Forelimb muscle (tissue), 1 donor: ENCODE results near the gene ST3GAL4. TPM values are rescaled to one million over a fixed set of nuclear protein-coding genes. Genes with fewer than 3 reads are reported as not detected.
"Not testable (repeated sequence)": the region's sequence is repeated elsewhere in the genome, so short reads cannot be mapped to it uniquely, and the experiment has no call there.

Experiments used
- DNase-seq: peaks from one replicate; pipeline ENCODE4 v3.0.0-alpha.2; 2013; ENCODE audit warnings: low read depth
- polyA plus RNA-seq: library from polyadenylated mRNA; unstranded; fragments of 120-200 nt; gene quantifications from one replicate; pipeline ENCODE4 v1.2.1, GENCODE V29; 2013; ENCODE audit not compliant: insufficient read length

ST3GAL4 gene, protein sequence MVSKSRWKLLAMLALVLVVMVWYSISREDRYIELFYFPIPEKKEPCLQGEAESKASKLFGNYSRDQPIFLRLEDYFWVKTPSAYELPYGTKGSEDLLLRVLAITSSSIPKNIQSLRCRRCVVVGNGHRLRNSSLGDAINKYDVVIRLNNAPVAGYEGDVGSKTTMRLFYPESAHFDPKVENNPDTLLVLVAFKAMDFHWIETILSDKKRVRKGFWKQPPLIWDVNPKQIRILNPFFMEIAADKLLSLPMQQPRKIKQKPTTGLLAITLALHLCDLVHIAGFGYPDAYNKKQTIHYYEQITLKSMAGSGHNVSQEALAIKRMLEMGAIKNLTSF
- polyA plus RNA-seq = 27.2 TPM

DNA sequence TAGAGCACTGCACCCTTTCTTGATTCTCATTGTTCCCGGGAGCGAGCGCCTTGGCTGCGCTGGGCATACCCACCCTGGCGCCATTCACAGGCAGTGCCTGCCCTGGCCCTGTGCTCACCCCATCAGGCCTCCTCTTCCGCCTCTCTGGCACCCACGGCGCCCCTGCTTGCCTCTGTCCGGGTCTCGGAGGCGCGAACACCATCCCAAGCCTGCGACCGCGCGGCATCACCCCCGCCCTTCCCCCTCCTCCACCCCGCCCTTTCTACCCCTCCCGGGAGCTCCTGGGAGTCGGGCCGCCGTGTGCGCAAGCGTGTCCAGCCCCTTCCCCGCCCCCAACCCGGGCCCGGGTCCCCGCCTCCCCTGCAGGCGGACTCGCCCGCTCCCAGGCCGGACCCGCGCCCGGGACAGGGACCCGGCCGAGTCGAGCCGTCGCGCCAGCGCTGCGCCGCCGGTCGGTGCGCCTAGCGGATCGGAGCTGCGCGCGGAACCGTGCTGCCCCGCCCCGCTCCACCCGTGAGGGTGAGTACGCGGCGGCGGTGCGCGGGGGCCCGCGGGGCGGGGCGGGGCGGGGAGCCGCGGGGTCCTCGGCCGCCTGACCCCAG lies at the start of gene ST3GAL4:
TSS of gene ST3GAL4 (plus strand) at position 363 of the 602 bp plus-strand sequence. CDS start 50,470 bp downstream, outside the sequence.
- peak; percentile 36 for DNase-seq

DNA sequence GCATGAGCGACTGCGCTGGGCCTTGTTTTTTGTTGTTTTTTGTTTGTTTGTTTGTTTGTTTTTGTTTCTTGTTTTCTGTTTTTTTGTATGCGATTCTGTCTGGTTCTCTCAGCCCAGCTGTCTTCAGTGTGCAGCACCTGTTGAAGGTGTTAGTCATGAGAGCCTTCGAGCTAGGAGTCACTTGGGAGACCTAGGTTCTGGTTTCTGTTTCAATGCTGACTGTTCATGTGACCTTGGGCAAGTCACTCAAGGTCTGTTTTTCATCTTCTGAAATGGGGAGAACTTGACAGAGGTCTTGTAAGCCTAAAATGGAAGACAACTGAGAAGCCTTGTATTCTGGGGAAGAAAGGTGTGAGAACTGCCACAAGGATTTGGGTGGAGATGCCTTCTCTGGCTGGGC lies 49.8 kb upstream of the ST3GAL4 start:
- no peak for DNase-seq

DNA sequence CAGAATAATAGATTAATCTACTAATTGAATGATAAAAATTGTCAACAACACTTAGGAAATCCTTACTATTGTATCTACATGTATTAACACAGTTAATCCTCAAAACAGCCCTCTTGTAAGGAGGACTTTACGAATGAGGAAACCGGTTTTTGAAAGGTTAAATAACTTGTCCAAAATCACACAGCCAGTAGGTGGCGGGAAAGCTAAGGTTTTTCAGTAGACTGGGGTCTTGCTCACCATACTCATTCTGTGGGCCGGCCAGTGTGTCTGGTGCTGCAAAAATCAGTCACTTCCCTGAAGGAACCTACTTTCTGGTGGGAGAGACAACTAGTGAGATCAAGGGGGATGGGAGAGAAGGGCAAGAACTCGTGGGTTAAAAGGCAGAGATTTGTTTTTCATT lies 47.8 kb upstream of the ST3GAL4 start:
- DNase-seq = no peak

DNA sequence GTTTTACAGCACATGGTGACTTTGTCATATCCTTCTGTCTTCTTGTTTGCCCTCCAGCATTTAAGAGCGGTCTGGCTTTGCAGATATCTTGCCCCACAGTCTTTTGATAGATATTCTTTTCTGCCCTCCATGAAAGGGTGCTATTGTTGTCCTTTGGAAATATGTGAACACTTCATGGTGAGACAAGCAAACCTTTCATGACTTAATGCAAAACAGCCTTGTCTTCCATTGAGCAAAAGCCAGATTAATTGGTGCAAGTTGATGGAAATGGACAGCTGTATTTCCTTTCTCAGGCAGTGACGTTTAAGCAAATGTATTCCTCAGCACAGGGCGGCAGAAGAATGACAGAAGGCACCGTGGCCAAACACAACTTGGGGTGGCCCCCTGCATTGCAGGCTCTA lies 47.2 kb upstream of the ST3GAL4 start:
- DNase-seq = no peak

DNA sequence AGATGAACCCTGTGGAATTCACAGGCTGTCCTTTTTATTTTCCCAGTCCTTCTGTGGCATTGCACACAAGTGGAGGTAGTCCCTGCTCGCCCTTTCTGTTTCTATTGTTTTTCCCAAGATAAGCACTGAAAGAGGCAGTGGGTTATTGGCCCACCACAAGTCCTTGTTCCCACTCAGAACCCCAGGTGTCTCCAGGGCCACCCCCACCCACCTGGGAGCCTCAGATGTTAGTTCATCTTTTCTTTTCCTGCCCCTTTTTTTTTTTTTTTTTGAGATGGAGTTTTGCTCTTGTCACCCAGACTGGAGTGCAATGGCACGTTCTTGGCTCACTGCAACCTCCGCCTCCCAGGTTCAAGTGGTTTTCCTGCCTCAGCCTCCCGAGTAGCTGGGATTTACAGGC lies 46.7 kb upstream of the ST3GAL4 start:
- not testable (repeated sequence) for DNase-seq

DNA sequence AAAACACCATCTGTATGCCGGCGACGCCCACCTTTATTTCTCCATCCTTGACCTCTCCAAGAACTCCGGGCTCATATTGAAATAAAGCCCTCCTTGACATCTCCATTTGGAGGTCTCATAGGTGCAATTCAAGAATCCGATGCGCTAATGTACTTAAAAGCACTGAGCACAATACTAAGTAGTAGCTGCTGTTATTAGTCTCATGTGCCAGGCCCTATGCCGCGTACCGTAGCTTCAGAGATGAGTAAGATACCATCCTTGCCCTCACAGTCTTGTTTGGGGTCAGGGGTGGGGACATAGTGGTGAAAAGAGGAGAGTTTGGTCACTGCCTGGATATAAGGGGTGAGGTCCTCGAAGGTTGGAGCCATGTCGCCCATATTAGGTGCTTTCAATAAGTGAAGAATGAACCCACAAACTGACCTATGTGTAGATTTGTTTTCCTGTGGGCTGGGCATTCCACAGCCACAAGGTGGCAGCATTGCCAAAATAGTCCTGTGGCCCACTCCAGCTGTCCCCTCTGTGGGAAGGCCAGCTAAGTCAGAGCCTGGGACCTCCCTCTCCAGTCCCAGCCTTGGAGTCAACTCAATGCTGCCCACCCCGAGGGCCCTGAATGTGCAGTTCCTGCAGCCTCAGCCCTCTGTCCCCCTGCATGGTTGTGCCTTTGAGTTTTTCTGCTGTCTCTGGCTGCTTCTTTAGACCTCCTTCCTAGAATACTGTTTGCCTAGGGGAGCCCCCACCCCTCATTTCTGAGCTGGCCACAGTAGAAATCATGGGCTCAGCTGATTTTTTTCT lies 45.1 kb upstream of the ST3GAL4 start:
- DNase-seq = peak; percentile 62

DNA sequence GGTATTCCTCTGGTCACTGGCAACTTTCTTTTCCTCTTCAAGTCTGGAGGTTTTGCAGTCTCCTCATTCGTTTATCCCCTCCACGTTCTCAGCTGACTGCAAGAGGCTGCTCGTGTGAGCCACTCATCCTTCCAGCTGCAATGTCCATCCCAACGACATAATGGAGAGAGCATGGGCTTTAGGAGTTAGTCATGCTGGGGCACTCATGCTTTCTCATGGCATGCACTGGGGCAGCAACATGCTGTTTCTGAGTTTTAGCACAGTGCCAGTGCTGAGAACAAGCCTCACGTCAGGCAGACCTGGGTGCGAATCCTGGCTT lies 44.5 kb upstream of the ST3GAL4 start:
- DNase-seq = no peak

DNA sequence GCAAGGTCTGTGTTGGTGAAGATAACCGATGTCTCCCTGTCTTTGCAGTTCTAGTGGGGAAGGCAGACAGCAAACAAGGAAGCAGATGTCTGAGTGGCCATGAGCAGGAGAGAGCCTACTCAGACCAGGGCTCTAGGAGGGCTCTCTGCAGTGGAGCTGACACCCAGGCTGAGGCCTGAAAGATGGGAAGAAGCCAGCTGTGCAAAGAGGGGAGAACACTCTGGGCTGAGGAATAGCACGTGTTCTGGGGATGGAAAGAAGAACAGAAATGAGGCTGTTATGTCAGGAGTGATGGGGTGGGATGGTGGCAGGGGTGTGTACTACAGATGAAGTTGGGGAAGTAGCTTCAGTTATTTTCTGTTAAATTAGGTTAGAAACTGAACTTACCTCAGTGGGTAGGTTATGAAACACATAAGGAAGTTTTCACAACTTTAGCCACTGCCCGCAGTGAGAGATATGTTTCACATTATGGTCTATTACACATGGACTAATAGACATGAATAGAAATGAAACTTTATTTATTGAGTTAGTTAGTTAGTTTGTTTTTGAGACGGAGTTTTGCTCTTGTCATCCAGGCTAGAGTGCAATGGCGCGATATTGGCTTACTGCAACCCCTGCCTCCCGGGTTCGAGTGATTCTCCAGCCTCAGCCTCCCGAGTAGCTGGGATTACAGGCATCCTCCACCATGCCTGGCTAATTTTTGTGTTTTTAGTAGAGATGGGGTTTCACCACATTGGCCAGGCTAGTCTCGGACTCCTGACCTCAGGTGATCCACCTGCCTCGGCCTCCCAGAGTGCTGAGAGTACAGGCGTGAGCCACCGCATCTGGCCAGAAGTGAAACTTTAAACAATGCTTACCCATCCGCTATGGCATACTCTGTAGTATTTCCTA lies 43.8 kb upstream of the ST3GAL4 start:
- DNase-seq = no peak

DNA sequence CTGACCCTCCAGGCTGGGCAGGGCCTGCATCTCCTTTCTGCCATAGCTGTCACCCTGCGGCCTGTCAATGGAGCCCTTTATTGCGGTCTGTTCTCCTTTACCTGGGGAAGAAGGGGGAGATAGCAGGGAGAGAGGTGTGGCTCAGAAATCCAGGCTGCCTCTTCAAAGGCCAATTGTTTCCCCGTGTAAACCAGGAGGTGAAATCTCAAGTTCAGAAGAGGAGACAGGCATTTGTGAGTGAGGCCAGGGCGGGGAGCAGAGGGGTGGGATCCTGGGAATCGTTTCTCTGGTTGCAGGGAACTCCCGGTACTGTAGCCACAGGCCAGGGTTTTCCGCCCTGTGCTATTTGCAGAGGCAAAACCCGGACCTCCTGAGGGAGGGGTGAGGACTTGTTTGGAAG lies 42.5 kb upstream of the ST3GAL4 start:
- no peak for DNase-seq

DNA sequence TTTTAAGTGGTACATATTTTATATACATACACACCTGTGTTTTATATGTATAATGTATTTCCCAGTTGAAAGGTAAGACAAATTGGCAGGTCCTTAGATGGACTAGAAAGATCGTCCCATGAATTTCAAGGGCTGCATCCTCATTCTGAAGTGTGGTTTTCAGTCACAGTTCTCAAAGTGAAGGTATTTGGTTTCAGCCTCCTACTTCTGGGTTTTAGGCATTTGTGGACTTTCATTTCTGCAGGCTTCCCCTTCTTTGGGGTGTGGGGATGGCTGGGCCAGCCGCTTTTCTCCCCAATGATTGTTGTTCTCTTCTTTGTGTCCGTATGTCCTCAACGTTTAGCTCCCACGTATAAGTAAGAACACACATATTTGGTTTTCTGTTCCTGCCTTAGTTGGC lies 41.7 kb upstream of the ST3GAL4 start:
- DNase-seq = no peak

DNA sequence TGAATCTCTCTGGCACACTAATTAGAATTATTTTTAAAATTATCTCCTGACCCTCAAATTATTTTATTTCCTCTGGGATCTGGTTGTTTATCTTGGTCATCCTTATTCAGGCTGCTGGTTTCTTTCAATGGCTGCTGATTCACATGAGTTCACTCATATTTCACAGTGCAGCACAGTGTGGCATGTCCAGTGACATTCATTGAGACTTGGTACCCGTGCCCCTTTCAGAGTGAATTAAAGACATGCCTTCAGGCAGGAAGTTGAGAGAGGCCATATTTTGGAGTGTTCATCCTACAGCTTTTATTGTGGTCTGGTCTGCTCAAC lies 38.1 kb upstream of the ST3GAL4 start:
- DNase-seq = no peak

DNA sequence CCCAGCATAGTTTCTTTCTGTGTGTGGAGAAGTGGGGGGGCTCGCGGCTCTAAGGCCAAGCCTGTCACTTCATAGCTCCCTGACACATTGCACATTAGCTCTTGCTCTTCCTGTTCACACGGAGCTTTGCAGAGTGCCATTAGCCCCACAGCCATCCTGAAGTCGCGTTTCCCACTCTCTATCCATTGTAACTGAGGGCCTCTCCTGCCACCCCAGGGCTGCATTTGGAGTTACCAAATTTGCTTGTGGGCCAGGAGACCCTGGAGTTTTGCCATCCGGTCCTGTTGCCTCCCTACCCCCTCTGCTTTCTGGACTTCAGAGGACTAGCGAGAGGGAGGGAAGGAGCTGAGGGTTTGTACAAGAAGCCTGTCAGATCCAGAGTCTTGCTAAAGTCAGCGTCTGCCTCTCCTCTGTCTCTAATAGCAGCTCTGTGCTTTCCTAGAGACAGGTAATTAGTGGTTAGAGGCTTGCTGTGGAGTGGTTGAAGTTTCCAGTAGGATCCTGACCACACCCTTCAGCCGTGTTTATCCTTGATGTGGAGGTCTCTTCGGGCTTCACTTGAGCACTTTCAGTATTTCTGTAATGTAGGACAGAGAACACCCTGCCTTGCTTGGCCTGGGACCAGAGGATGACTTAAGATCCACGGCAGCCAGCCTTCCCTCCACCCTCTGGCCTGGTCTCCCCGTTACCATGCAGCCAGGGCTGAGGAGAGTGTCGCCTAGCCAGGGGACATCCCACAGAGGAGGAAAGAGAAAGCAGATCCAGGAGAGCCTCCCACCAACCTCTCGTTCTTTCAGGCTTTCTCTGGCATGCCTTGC lies 37.5 kb upstream of the ST3GAL4 start:
- peak; percentile 67 for DNase-seq

DNA sequence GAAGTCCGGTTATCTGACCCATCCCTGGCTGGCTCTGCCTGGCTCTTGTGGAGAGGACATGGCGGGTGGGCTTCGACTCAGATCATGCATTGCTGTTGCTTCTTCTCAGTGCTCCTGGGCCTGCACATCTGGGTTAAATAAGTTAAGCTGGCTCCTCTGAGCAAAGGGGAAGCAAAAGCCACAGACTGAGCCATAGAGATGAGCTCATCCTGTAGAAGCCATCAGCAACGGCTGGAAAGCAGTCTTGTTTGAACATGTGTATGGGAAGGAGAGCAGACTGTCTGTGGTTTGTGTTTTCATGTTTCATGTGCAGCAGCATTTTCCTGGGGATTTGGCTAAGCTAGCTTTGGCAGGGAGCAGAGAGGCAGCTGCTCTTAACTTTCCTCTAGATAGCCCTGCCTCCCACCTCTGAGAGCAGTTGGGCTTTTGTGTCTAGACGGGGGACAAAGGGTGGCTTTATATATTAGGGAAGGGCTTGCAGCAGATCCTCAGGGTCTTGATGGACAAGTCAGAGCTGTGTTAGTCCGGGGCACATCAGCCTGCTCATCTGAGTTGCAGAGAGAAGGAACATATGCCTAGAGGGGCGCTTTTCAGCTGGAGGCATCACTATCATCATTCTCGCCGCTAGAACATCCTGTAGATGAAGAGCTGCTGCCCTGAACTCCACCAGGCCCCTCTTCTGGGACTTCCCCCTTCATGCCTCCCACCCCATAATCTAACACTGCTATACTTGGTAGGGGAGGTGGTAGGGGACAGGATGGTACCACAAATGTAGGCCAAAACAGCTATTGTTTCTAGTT lies 36.7 kb upstream of the ST3GAL4 start:
- DNase-seq = peak; percentile 96

DNA sequence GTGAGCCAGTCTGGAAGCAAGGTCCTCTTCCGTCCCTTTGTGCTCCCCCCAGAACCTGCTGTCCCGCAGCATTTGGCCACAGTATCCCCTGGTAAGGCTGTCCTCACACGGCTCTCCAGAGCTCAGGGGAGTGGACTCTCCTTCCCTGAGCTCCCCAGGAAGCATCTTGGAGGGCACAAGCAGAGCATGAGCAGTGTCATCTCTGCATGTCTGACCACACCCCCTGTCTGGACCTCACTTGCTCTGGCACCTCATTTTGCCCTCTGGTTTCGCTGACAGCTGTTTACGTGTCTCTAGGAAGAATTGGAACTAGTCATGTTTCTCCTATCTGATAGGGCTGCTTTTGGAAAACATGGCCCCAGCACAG lies 36.1 kb upstream of the ST3GAL4 start:
- DNase-seq = no peak

DNA sequence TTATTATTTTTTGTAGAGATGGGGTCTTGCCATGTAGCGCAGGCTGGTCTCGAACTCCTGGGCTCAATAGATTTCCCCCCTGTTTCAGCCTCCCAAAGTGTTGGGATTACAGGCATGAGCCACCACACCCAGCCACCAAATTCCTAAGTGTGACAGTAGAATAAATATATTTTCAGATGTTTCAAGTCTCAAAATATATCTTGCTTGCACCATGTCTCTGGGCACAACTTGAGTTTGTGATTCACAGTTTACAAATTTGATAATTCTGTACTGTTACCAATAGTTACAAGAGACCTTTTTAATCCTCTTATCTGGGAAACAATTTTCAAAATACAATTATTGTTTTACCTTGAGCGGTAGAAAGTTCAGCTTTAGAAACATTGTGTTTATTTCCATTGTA lies 32.5 kb upstream of the ST3GAL4 start:
- no peak for DNase-seq

DNA sequence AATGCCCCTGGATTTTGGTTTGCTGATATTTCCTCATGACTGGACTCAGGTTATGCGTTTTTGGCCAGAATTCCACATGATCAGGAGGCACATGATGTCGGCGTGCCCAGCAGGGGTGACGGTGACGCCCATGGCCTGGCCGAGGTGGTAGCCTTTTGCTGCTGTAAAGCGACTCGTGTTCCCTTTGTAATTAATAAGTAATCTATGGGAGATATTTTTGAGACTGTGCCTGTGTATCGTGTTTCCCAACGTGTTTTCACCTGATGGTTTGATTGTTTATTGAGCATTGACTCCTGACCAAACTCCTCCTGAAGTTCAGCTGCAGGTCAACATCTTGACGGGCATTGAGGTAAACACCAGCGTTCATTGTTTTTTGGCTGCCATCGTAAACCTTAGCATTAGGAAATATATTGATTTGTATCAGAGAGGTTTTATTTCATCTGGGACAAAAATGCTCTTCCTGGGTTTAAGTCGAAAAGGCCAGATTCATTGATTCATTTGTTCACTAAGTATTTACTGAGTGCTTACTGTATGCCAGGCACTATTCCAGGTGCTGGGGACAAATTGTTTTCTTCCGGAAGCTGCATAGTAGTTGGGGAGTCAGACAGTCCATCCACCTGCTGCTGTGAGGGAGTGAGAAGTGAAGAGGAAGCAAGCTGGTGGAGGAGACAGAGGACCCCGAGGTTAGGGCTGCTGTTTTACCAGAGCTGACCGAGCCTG lies 28.0 kb upstream of the ST3GAL4 start:
- DNase-seq = no peak

DNA sequence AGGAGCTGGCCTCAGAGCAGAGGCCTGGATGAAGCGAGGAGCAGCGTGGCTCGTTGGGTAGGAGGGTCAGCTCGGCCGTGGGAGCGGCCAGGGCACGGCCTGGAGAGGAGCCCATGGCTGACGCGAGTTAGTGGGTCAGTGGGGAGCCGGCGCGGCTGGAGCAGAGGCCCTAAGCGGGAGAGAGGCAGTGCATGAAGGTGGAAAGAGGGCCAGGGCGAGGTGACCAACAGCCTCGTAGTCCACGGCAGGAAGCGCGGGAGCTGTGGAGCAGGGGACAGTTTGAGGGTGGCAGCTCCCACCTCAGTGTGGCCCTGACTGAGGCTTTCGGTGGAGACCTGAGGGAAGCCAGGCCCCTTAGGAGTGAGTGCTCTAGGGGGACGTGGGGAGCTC lies 27.5 kb upstream of the ST3GAL4 start:
- DNase-seq = no peak

DNA sequence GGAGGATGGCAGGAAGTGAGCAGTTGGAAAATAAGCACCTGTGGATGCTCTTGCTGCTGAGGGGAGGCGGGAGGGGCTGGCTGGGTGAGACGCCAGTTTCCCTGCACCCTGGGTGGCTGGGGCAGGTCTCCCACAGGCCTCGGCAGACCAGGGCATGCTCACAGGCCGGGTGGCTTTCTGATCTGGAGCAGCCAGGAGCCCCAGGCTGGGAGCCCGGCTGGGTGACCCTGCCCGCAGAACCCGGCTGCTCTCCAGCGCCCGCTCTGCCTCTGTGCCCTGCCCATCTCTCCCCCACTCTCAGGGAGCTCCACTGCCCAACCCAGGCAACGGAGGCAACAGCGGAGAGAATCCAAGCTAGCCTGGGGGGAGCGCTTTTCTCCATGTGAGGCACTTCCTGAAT lies 27.0 kb upstream of the ST3GAL4 start:
- no peak for DNase-seq

DNA sequence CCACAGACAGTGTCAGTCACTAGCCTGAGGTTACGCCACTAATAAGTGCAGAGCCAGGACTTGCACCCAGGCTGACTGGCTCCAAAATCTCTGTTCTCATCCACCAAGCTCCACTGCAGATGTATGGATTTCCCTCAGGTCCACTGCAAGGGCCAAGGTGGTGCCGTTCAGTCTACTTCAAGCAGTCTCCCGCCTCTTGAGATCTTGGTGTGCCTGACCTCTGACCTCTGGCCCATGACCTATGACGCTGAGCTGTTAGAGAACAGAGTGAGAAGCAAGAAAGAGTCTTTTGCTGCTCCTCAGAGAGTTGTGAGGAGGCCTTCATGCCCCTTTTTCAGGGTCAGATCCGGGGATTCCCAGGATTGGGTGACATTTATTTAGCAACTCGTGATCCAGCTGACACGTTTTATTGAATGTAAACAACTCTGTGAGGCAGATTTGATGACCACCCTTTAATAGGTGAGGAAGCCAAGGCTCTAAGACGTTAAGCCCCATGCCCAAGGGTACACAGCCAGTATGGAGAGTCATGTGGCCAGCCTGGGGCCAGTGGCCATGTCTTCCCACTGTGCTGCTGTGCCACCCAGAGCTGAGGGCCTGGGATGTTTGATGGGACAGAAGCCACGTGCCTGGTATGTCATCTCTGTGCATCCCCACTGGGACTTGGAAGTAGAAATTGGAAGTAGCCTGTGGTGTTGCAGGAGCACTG lies 26.4 kb upstream of the ST3GAL4 start:
- no peak for DNase-seq
